ENCODE results near the gene CTDSPL.

- TF ChIP-seq SIN3A (IDR thresholded peaks at IDR 0.05; ENCODE audit: low read depth) = no peak
- no peak for TF ChIP-seq CTCF (IDR thresholded peaks at IDR 0.05 in 2 of 3, conservative IDR thresholded peaks at IDR 0.05 in 1 of 3; ENCODE audit: borderline replicate concordance in 1 of 3, insufficient read depth in 1 of 3, low read depth in 2 of 3, low read length in 2 of 3)
- TF ChIP-seq POLR2A (IDR thresholded peaks at IDR 0.05; ENCODE audit: borderline replicate concordance, extremely low read depth, insufficient read depth, insufficient read length) = no peak
- no peak for TF ChIP-seq MAX (IDR thresholded peaks at IDR 0.05)
- TF ChIP-seq EZH2 (IDR thresholded peaks at IDR 0.05) = no peak
- no peak for TF ChIP-seq YY1 (IDR thresholded peaks at IDR 0.05; ENCODE audit: extremely low read depth, insufficient replicate concordance, low read depth, low read length)
- TF ChIP-seq POLR2AphosphoS5 (IDR thresholded peaks at IDR 0.05; ENCODE audit: low read depth, low read length) = no peak
- no peak for TF ChIP-seq SP1 (IDR thresholded peaks at IDR 0.05; ENCODE audit: low read depth)
These were observed 24.7 kb downstream of the CTDSPL start for GRCh38 chr3:37886395-37886794.

Data from HCT116 (cell line).